SK-N-SH (cell line): ENCODE results near the gene LDB2.

Experiments used
- ELF1 ChIP-seq: IDR thresholded peaks from 2 replicates; pipeline ENCODE4 v1.4.0; 2012
- EP300 ChIP-seq, 2 experiments: IDR thresholded peaks; 2 replicates each; pipeline versions ENCODE4 v1.4.0 to v1.6.1; 2012; ENCODE audit warnings: borderline replicate concordance in 1 of 2, low read depth in 1 of 2, low read length in 1 of 2
- GABPA ChIP-seq: IDR thresholded peaks from 2 replicates; pipeline ENCODE4 v1.4.0; 2012; ENCODE audit warnings: low read depth, mild to moderate bottlenecking
- GATA2 ChIP-seq: sonication (generic); formaldehyde crosslinking; IDR thresholded peaks from 2 replicates; pipeline ENCODE4 v1.5.0; 2020; ENCODE audit warnings: mild to moderate bottlenecking, missing genetic modification reagents
- MEF2A ChIP-seq: IDR thresholded peaks from 2 replicates; pipeline ENCODE4 v1.4.0; 2012; ENCODE audit warnings: low read depth, borderline replicate concordance
- TAF1 ChIP-seq: IDR thresholded peaks from 2 replicates; pipeline ENCODE4 v1.6.1; 2012; ENCODE audit warnings: low read depth, mild to moderate bottlenecking, low read length, moderate library complexity, borderline replicate concordance
- TEAD4 ChIP-seq: IDR thresholded peaks from 2 replicates; pipeline ENCODE4 v1.4.0; 2012; ENCODE audit warnings: mild to moderate bottlenecking, borderline replicate concordance; ENCODE audit not compliant: insufficient read depth
- USF2 ChIP-seq: fragments of 150-350 bp; IDR thresholded peaks from 2 replicates; pipeline ENCODE4 v1.6.1; 2017; ENCODE audit warnings: antibody characterized with exemption, low read length, low read depth, borderline replicate concordance
- TF ChIP-seq, protein P1 (sequence below): fragments of 200-600 bp; sonication (generic); IDR thresholded peaks from 2 replicates; pipeline ENCODE4 v1.6.1; 2017; ENCODE audit warnings: antibody characterized with exemption, mild to moderate bottlenecking, moderate library complexity

GRCh38 chr4:16695896-16696295, 202.5 kb downstream of the LDB2 start:
- TF ChIP-seq, protein P1, sequence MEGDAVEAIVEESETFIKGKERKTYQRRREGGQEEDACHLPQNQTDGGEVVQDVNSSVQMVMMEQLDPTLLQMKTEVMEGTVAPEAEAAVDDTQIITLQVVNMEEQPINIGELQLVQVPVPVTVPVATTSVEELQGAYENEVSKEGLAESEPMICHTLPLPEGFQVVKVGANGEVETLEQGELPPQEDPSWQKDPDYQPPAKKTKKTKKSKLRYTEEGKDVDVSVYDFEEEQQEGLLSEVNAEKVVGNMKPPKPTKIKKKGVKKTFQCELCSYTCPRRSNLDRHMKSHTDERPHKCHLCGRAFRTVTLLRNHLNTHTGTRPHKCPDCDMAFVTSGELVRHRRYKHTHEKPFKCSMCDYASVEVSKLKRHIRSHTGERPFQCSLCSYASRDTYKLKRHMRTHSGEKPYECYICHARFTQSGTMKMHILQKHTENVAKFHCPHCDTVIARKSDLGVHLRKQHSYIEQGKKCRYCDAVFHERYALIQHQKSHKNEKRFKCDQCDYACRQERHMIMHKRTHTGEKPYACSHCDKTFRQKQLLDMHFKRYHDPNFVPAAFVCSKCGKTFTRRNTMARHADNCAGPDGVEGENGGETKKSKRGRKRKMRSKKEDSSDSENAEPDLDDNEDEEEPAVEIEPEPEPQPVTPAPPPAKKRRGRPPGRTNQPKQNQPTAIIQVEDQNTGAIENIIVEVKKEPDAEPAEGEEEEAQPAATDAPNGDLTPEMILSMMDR = no peak
- no peak for TF ChIP-seq TAF1
- TF ChIP-seq EP300 (IDR thresholded peaks at IDR 0.05; ENCODE audit: borderline replicate concordance in 1 of 2, low read depth in 1 of 2, low read length in 1 of 2) = no peak
- TF ChIP-seq MEF2A = no peak
- no peak for TF ChIP-seq ELF1
- no peak for TF ChIP-seq GABPA
- no peak for TF ChIP-seq TEAD4
- no peak for TF ChIP-seq USF2
- TF ChIP-seq GATA2 (CRISPR knock-in tag) = no peak
